GM12878 (cell line): ENCODE results near the gene SIL1. TPM values are rescaled to one million over a fixed set of nuclear protein-coding genes. Genes with fewer than 3 reads are reported as not detected.

Experiments used
- ATAC-seq: fragments of 200-7000 bp; cut with Tn5 transposase; 3 replicates; pipeline ENCODE4 v1.9.1; 2020; ENCODE audit warnings: mild to moderate bottlenecking, moderate library complexity
- BruUV-seq: library from RNA; stranded (reverse); fragments of 400-500 nt; replicated peaks from 2 replicates; lab custom pipeline; 2021; lab: Mats Ljungman, UMichigan
- CTCF ChIA-PET: fragments of 300-600 bp; sonication (Branson Sonifier 250); formaldehyde crosslinking; extraction: SDS; loops from one replicate; lab custom pipeline; 2021; ENCODE audit warnings: inconsistent platforms; lab: Yijun Ruan, JAX
- POLR2A ChIA-PET: fragments of 350-600 bp; formaldehyde crosslinking; extraction: SDS; loops from one replicate; lab custom pipeline; 2021; ENCODE audit warnings: inconsistent platforms; lab: Charles Lee
- RAD21 ChIA-PET: fragments of 300-600 bp; sonication (Branson Sonifier 250); formaldehyde crosslinking; loops from one replicate; lab custom pipeline; 2023; ENCODE audit warnings: antibody characterized with exemption; ENCODE audit not compliant: unreplicated experiment; lab: Charles Lee
- SMC1A ChIA-PET: fragments of 300-600 bp; sonication (Branson Sonifier 250); formaldehyde crosslinking; loops from one replicate; lab custom pipeline; 2023; ENCODE audit not compliant: unreplicated experiment, uncharacterized antibody; lab: Charles Lee
- DNase-seq: peaks from one replicate; pipeline ENCODE4 v3.0.0-alpha.2; 2011; ENCODE audit warnings: low read depth, low spot score
- FAIRE-seq: peaks from 3 replicates; lab custom pipeline; 2011; peaks lifted over from hg19 to GRCh38; lab: Jason Lieb, UNC
- H2AFZ ChIP-seq: 2 replicates; pipeline ENCODE4 v1.6.0; 2011; ENCODE audit warnings: low read depth, low read length, control low read depth; ENCODE audit not compliant: control insufficient read depth
- H3K27ac ChIP-seq: 2 replicates; pipeline ENCODE4 v1.5.1; 2011; ENCODE audit warnings: control low read depth; ENCODE audit not compliant: control insufficient read depth, insufficient read depth
- H3K27me3 ChIP-seq, 2 experiments: replicated peaks in 1 of 2; 2 replicates each; pipeline versions ENCODE4 v1.6.0 to v1.6.1; 2011; ENCODE audit warnings: low read length in 1 of 2; ENCODE audit not compliant: control insufficient read depth in 2 of 2, insufficient read depth in 2 of 2
- H3K36me3 ChIP-seq, 2 experiments: 2 replicates each; pipeline ENCODE4 v1.5.1; 2011; ENCODE audit warnings: low read length in 1 of 2; ENCODE audit not compliant: control insufficient read depth in 2 of 2, insufficient read depth in 2 of 2
- H3K4me1 ChIP-seq: 2 replicates; pipeline ENCODE4 v1.6.1; 2011; ENCODE audit warnings: mild to moderate bottlenecking, low read length, moderate library complexity, mixed read lengths; ENCODE audit not compliant: control insufficient read depth, insufficient read depth
- H3K4me2 ChIP-seq: 2 replicates; pipeline ENCODE4 v1.6.0; 2011; ENCODE audit warnings: control low read depth; ENCODE audit not compliant: control insufficient read depth, insufficient read depth
- H3K4me3 ChIP-seq: fragments of 200-600 bp; sonication (generic); 2 replicates; pipeline ENCODE4 v1.5.1; 2016
- H3K79me2 ChIP-seq: 2 replicates; pipeline ENCODE4 v1.6.0; 2011; ENCODE audit warnings: low read length; ENCODE audit not compliant: control insufficient read depth, insufficient read depth
- H3K9ac ChIP-seq: 2 replicates; pipeline ENCODE4 v1.8.0; 2011; ENCODE audit warnings: low read length, control low read depth, mixed read lengths; ENCODE audit not compliant: control insufficient read depth, insufficient read depth
- H3K9me3 ChIP-seq: replicated peaks from 3 replicates; pipeline ENCODE4 v1.5.1; 2011; ENCODE audit warnings: mild to moderate bottlenecking, low read length; ENCODE audit not compliant: control insufficient read depth, insufficient read depth
- H4K20me1 ChIP-seq: 2 replicates; pipeline ENCODE4 v1.6.0; 2011; ENCODE audit not compliant: control insufficient read depth, insufficient read depth
- CBFB ChIP-seq: IDR thresholded peaks from 2 replicates; pipeline ENCODE4 v1.6.1; 2016; ENCODE audit warnings: antibody characterized with exemption, low read depth
- CREB1 ChIP-seq: IDR thresholded peaks from 2 replicates; pipeline ENCODE4 v1.6.1; 2012; ENCODE audit warnings: low read depth, mild to moderate bottlenecking, inconsistent platforms
- EGR1 ChIP-seq, 2 experiments: IDR thresholded peaks; 1 replicate in 1 of 2; 2 replicates in 1 of 2; pipeline ENCODE4 v1.6.1; 2011 to 2012; ENCODE audit warnings: low read depth in 2 of 2, low read length in 2 of 2, borderline replicate concordance in 1 of 2, mild to moderate bottlenecking in 1 of 2, moderate library complexity in 1 of 2
- EP300 ChIP-seq, 2 experiments: fragments of 150-350 bp in 1 of 2; IDR thresholded peaks; 2 replicates each; pipeline ENCODE4 v1.6.1; 2011 to 2012; ENCODE audit warnings: low read depth in 2 of 2, low read length in 2 of 2, borderline replicate concordance in 1 of 2, improper control_type of control experiment in 1 of 2, inconsistent platforms in 1 of 2; ENCODE audit not compliant: control insufficient read depth in 1 of 2
- HDAC6 ChIP-seq: fragments of 200-600 bp; sonication (generic); IDR thresholded peaks from one replicate; pipeline ENCODE4 v1.8.0; 2017; ENCODE audit warnings: antibody characterized with exemption; ENCODE audit not compliant: unreplicated experiment
- JUND ChIP-seq: IDR thresholded peaks from 2 replicates; pipeline ENCODE4 v1.6.1; 2012; ENCODE audit warnings: low read depth, mild to moderate bottlenecking, low read length, improper control_type of control experiment, moderate library complexity
- NFYA ChIP-seq: IDR thresholded peaks from 2 replicates; pipeline ENCODE4 v1.6.1; 2011; ENCODE audit warnings: low read depth, mild to moderate bottlenecking, low read length, improper control_type of control experiment, borderline replicate concordance
- NR2F1 ChIP-seq: fragments of 450-650 bp; conservative IDR thresholded peaks from 2 replicates; pipeline ENCODE4 v1.6.1; 2017; ENCODE audit warnings: mild to moderate bottlenecking
- PML ChIP-seq: IDR thresholded peaks from 2 replicates; pipeline ENCODE4 v1.6.1; 2012; ENCODE audit warnings: low read length, inconsistent platforms
- RB1 ChIP-seq: fragments of 450-650 bp; formaldehyde crosslinking; IDR thresholded peaks from 2 replicates; pipeline ENCODE4 v1.6.1; 2017; ENCODE audit warnings: mild to moderate bottlenecking, borderline replicate concordance
- SMARCA5 ChIP-seq: fragments of 450-650 bp; IDR thresholded peaks from 2 replicates; pipeline ENCODE4 v1.6.1; 2017; ENCODE audit warnings: mild to moderate bottlenecking
- SUPT20H ChIP-seq: IDR thresholded peaks from 2 replicates; pipeline ENCODE4 v1.6.1; 2011; ENCODE audit warnings: low read depth, mild to moderate bottlenecking, low read length, moderate library complexity, borderline replicate concordance; ENCODE audit not compliant: control insufficient read depth
- TAF1 ChIP-seq: IDR thresholded peaks from 2 replicates; pipeline ENCODE4 v1.6.1; 2011; ENCODE audit warnings: mild to moderate bottlenecking, low read depth, low read length, borderline replicate concordance
- TCF3 ChIP-seq: IDR thresholded peaks from 2 replicates; pipeline ENCODE4 v1.6.1; 2012; ENCODE audit warnings: low read depth, mild to moderate bottlenecking, low read length, borderline replicate concordance; ENCODE audit not compliant: insufficient read depth
- ZNF274 ChIP-seq: IDR thresholded peaks from one replicate; pipeline ENCODE4 v1.8.0; 2011; ENCODE audit not compliant: insufficient read length, insufficient read depth
- WGBS: methylation state at CpG from one replicate; pipeline ENCODE4 v1.1.6; 2016; ENCODE audit warnings: low lambda C conversion rate; ENCODE audit not compliant: insufficient replicate concordance, insufficient coverage; ENCODE audit errors: missing lambda C conversion rate; 5-methylcytosine and 5-hydroxymethylcytosine counted together
- in situ Hi-C: fragments of 300-500 bp; cut with MboI; formaldehyde crosslinking; loops from 9 replicates; pipeline ENCODE4 v1.14.3; 2018; ENCODE audit warnings: mixed read lengths
- intact Hi-C: fragments of 100-400 bp; cut with micrococcal nuclease; formaldehyde crosslinking; loops from one replicate; pipeline ENCODE4 v1.14.2; 2022; ENCODE audit not compliant: unreplicated experiment
- polyA plus RNA-seq, 11 experiments: library from polyadenylated mRNA; depleted of rRNA in 4 of 11; unstranded in 6 of 11; stranded (reverse) in 5 of 11; fragments of >200 nt; fragmentation: Nextera tagmentation in 4 of 11; fragmentation: Illumina TruSeq in 1 of 11; extraction: Ambion mirVana in 4 of 11; extraction: Trizol in 1 of 11; gene quantifications; 1 replicate in 1 of 11; 2 replicates in 10 of 11; pipeline versions ENCODE4 v1.2.1 to v1.2.3, GENCODE V29; 2011 to 2016; ENCODE audit warnings: inconsistent platforms in 2 of 11, missing spikeins in 2 of 11, low read depth in 1 of 11
- total RNA-seq, 4 experiments: library from RNA; depleted of rRNA in 3 of 4; stranded (reverse); fragments of >200 nt in 3 of 4; fragmentation: Illumina TruSeq in 1 of 4; extraction: Trizol in 1 of 4; gene quantifications; 2 replicates each; pipeline versions ENCODE4 v1.2.1 to v1.2.3, GENCODE V29; 2013 to 2021
- TF ChIP-seq, protein P1 (sequence below): fragments of 450-650 bp; IDR thresholded peaks from 2 replicates; pipeline ENCODE4 v1.6.1; 2017; ENCODE audit warnings: mild to moderate bottlenecking
- TF ChIP-seq, protein P2 (sequence below): fragments of 450-650 bp; IDR thresholded peaks from 2 replicates; pipeline ENCODE4 v1.6.1; 2017; ENCODE audit warnings: mild to moderate bottlenecking, moderate library complexity
- TF ChIP-seq, protein P3 (sequence below): fragments of 150-350 bp; IDR thresholded peaks from 2 replicates; pipeline ENCODE4 v1.6.1; 2014; ENCODE audit warnings: mild to moderate bottlenecking, low read depth, low read length

SIL1 gene
- total and polyA plus RNA-seq, 10 of the 15 experiments (the other 5 are each of a cell fraction or from before 2014, with no cell fraction given), result 4.1 to 49.8 (median 29.4) TPM

DNA sequence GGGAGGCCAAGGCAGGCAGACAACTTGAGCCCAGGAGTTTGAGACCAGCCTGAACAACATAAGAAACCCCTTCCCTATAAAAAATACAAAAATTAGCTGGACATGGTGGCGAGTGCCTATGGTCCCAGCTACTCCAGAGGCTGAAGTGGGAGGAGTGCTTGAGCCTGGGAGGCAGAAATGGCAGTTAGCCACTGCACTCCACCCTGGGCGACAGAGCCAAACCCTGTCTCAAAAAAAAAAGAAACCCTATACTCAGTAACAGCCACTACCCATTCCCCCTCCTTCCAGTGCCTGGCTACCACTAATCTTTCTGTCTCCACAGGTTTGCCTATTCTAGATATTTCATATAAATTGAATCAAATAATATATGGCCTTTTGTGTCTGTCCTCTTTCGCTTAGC, 14.3 kb upstream of the SIL1 start:
- 44% methylated on average over 3 of the region's 3 CpGs for WGBS
- no peaks in the 10 kb centered on the region for H3K79me2 ChIP-seq
- SMC1A ChIA-PET, result no interaction called here
- ATAC-seq (no peak), DNase-seq (no peak), FAIRE-seq (no peak)
- H3K4me1 ChIP-seq, result no peaks in the 10 kb centered on the region
- H3K36me3 ChIP-seq, result no peaks in the 10 kb centered on the region
- intact Hi-C loops, result no loop called here
- H3K4me3 ChIP-seq, result no peak overlapping the region
- RAD21 ChIA-PET, result interaction anchor here (1.1 kb wide), 1 partner anchor 77 kb away, joined by 3 read pairs; no protein-coding TSS in a partner anchor
- H3K9me3 ChIP-seq, result no peaks in the 10 kb centered on the region
- in situ Hi-C loops, result no loop called here
- H3K4me2 ChIP-seq, result no peak overlapping the region
- POLR2A ChIA-PET, result interaction anchor here (0.5 kb wide), 1 partner anchor 71 kb away, joined by 3 read pairs; no protein-coding TSS in a partner anchor
- no peaks in the 10 kb centered on the region for H3K27me3 ChIP-seq
- TF ChIP-seq EP300 (IDR thresholded peaks at IDR 0.05; ENCODE audit: borderline replicate concordance in 1 of 2, control insufficient read depth in 1 of 2, low read depth in 2 of 2, low read length in 2 of 2) (no peak), ZNF274 (no peak), RB1 (no peak), SMARCA5 (no peak), CREB1 (no peak), CBFB (no peak), PML (no peak), SUPT20H (no peak), NR2F1 (no peak), TAF1 (no peak), NFYA (no peak), TCF3 (no peak), EGR1 (IDR thresholded peaks at IDR 0.05; ENCODE audit: borderline replicate concordance in 1 of 2, low read depth in 2 of 2, low read length in 2 of 2) (no peak), HDAC6 (no peak), JUND (no peak)
- TF ChIP-seq, protein P1, sequence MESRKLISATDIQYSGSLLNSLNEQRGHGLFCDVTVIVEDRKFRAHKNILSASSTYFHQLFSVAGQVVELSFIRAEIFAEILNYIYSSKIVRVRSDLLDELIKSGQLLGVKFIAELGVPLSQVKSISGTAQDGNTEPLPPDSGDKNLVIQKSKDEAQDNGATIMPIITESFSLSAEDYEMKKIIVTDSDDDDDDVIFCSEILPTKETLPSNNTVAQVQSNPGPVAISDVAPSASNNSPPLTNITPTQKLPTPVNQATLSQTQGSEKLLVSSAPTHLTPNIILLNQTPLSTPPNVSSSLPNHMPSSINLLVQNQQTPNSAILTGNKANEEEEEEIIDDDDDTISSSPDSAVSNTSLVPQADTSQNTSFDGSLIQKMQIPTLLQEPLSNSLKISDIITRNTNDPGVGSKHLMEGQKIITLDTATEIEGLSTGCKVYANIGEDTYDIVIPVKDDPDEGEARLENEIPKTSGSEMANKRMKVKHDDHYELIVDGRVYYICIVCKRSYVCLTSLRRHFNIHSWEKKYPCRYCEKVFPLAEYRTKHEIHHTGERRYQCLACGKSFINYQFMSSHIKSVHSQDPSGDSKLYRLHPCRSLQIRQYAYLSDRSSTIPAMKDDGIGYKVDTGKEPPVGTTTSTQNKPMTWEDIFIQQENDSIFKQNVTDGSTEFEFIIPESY, result no peak
- TF ChIP-seq, protein P2, sequence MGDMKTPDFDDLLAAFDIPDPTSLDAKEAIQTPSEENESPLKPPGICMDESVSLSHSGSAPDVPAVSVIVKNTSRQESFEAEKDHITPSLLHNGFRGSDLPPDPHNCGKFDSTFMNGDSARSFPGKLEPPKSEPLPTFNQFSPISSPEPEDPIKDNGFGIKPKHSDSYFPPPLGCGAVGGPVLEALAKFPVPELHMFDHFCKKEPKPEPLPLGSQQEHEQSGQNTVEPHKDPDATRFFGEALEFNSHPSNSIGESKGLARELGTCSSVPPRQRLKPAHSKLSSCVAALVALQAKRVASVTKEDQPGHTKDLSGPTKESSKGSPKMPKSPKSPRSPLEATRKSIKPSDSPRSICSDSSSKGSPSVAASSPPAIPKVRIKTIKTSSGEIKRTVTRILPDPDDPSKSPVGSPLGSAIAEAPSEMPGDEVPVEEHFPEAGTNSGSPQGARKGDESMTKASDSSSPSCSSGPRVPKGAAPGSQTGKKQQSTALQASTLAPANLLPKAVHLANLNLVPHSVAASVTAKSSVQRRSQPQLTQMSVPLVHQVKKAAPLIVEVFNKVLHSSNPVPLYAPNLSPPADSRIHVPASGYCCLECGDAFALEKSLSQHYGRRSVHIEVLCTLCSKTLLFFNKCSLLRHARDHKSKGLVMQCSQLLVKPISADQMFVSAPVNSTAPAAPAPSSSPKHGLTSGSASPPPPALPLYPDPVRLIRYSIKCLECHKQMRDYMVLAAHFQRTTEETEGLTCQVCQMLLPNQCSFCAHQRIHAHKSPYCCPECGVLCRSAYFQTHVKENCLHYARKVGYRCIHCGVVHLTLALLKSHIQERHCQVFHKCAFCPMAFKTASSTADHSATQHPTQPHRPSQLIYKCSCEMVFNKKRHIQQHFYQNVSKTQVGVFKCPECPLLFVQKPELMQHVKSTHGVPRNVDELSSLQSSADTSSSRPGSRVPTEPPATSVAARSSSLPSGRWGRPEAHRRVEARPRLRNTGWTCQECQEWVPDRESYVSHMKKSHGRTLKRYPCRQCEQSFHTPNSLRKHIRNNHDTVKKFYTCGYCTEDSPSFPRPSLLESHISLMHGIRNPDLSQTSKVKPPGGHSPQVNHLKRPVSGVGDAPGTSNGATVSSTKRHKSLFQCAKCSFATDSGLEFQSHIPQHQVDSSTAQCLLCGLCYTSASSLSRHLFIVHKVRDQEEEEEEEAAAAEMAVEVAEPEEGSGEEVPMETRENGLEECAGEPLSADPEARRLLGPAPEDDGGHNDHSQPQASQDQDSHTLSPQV, result no peak
- TF ChIP-seq, protein P3, sequence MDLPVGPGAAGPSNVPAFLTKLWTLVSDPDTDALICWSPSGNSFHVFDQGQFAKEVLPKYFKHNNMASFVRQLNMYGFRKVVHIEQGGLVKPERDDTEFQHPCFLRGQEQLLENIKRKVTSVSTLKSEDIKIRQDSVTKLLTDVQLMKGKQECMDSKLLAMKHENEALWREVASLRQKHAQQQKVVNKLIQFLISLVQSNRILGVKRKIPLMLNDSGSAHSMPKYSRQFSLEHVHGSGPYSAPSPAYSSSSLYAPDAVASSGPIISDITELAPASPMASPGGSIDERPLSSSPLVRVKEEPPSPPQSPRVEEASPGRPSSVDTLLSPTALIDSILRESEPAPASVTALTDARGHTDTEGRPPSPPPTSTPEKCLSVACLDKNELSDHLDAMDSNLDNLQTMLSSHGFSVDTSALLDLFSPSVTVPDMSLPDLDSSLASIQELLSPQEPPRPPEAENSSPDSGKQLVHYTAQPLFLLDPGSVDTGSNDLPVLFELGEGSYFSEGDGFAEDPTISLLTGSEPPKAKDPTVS, result no peak
- no peak overlapping the region for H3K9ac ChIP-seq
- H3K27ac ChIP-seq, result no peak overlapping the region
- no peaks in the 10 kb centered on the region for H4K20me1 ChIP-seq
- no TSS peak for BruUV-seq
- CTCF ChIA-PET, result interaction anchor here (1.2 kb wide), 1 partner anchor 29 kb away, joined by 4 read pairs; no protein-coding TSS in a partner anchor
- no peak overlapping the region for H2AFZ ChIP-seq
